CD4-positive, alpha-beta T cell treated with Interleukin-2 at 100 ng/mL for 4 hours (primary cell): Measurements from ENCODE around the gene SNRPA.
A peak's percentile ranks its signal among the peaks of the same experiment; 100 is the strongest.
"Not testable (repeated sequence)": the region's sequence is repeated elsewhere in the genome, so short reads cannot be mapped to it uniquely, and the experiment has no call there.

ENCODE experiments used
- DNase-seq: peaks from one replicate; pipeline ENCODE4 v3.0.0-alpha.2; 2020; ENCODE audit warnings: low spot score

The SNRPA gene

DNA sequence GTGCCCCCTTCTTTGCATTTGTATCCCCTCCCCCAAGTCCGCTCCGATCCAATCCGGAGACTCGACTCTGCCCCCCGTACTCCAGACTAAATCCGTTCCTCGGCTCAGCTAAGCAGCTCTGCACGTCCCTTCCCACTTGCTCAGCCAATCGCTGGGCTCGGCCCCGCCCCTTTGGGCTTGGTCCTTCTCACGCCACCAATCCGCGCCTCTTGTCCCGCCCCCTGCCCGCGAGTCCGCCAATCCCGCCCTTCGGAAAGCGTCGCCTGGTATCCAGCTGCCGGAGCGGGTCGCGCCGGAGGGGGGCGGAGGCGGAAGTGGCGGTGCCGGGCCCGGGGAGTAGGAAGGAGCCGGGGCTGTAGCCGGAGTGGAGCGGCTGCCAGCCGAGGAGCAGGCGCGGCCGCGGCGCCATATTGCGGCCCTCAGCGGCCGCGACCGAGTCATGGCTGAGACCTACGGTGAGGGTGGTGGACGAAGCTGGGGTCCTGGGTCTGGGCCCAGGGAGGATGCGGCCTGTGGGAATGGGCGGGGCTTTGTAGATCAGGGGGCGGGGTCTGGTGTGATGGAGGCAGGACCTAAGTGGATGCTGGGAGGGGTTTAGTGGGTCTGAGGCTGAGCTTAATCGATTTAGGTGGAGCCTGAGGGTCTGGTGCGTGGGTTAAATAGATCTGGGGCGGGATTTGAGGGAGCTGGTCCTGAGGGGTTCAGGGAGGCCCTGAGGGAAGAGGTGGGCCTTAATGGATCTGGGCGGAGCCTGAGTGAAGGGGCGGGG, 27.1 kb downstream of the SNRPA start, which contains the start of gene RAB4B:
TSS of gene RAB4B (plus strand) at position 311 of the 769 bp plus-strand sequence. CDS start at position 440, 129 bp downstream.
- peak; percentile 100 for DNase-seq

DNA sequence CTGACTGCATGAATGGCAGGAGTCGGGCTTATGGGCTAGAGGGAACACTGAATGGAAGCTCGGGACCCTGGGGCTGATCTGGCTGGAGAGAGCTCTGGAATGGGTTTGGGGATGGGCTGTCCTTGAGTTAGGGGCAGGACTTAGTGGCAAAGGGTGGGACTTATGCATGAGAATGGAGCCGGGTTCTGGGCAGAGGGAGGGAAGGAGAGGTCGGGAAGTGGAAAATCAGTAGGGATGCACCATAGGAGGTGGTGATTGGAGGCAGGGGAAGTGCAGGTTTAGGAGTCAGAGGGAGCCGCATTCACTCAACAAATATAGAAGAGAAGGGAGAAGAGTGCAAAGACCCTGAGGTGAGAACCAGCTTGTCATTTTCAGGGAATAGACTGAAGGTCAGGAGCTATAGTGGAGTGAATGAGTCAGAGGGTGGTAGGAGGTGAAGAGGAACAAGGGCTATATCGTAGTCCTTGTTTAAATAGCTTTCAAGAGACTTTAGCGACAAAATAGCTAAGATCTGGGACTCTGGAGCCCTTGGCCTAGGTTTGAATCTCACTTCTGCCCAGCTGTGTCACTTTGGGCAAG, 27.8 kb downstream of the SNRPA start:
- DNase-seq, result no peak

DNA sequence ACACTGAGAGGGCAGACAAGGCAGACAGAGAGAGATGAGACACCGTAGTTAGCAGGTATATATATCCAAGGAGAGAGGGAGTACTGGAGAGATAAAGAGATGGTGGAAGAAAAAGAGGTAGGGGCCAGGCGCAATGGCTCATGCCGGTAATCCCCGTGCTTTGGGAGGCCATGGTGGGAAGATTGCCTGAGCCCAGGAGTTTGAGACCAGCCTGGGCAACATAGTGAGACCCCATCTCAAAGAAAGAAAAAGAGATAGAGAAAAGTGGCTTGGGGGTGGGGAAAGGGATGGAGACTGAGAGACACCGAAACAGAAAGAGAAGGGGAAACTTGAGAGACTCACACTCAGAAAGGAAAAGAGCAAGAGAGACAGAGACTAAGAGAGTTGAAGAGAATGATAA, 29.6 kb downstream of the SNRPA start:
- DNase-seq, result no peak

DNA sequence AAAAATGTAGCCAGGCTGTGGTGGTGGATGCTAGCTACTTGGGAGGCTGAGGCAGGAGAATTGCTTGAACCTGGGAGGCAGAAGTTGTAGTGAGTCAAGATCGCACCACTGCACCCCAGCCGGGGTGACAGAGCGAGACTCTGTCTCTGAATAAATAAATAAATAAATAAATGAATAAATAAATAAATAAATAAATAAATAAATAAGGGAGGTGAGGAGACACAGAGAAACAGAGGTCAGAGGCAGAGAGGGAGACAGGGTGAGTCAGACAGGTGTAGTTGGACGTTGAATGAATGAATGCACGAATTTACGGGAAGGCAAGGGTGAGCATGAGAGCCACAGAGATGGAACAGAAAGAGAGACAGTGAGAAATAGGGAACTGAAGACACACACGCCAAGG, 30.1 kb downstream of the SNRPA start:
- DNase-seq, result no peak

DNA sequence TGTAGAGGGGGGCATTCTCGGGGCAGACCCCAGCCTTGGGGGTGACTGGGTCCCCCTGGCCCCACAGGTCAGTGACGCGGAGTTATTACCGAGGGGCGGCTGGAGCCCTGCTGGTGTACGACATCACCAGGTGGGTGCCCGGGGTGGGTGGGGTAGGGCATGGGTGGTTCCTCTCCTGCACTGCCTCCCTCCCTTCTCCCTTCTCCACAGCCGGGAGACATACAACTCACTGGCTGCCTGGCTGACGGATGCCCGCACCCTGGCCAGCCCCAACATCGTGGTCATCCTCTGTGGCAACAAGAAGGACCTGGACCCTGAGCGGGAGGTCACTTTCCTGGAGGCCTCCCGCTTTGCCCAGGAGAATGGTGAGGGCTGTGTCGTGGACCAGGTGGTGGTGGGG, 32.7 kb downstream of the SNRPA start:
- DNase-seq, result no peak

- DNase-seq, result not testable (repeated sequence)
Measured at GRCh38 chr19:40784146-40784545, 33.1 kb downstream of the SNRPA start.

DNA sequence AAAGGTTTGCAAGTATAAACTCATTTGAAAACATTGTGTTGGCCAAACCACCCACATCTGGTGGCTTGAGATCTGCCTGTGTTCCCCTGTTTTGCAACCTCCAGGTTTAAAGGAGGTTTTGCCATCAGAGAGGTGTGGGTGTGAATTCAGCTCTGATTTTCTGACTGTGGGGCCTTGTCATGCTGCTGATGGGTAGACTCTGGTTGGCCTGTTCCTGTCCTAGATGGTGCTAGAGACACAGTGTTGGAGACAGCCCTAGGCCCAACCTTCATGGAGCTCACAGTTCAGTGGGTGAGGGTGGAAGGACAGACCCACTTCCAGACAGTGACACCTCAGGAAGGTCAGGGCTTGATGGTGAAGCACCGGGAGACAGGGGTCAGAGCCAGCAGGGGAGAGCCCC, 34.5 kb downstream of the SNRPA start:
- no peak for DNase-seq

GRCh38 chr19:40786060-40787037, 35.3 kb downstream of the SNRPA start:
- DNase-seq, result no peak

DNA sequence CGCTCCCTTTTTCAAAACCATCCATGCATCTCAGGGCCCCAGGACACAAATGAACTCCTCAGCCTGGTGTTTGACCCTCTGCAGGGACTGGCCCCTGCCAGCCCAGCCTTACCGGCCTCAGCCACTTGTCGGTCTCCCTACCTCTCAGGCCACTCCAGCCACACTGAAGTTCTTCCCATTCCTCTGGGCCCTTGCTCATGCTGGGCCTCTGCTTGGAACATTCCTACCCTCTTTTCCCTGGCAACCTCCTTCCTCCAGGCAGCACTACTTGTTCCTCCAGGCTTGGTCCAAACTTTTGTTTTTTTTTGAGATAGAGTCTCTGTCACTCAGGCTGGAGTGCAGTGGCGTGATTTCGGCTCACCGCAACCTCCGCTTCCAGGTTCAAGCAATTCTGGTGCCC, 40.3 kb downstream of the SNRPA start:
- no peak for DNase-seq

- DNase-seq, result no peak
Measured at GRCh38 chr19:40791996-40792395, 41.0 kb downstream of the SNRPA start.

- DNase-seq, result no peak
Measured at GRCh38 chr19:40797166-40797962, 46.4 kb downstream of the SNRPA start.

- DNase-seq, result peak; percentile 73
Measured at GRCh38 chr19:40797963-40798682, 47.1 kb downstream of the SNRPA start.

DNA sequence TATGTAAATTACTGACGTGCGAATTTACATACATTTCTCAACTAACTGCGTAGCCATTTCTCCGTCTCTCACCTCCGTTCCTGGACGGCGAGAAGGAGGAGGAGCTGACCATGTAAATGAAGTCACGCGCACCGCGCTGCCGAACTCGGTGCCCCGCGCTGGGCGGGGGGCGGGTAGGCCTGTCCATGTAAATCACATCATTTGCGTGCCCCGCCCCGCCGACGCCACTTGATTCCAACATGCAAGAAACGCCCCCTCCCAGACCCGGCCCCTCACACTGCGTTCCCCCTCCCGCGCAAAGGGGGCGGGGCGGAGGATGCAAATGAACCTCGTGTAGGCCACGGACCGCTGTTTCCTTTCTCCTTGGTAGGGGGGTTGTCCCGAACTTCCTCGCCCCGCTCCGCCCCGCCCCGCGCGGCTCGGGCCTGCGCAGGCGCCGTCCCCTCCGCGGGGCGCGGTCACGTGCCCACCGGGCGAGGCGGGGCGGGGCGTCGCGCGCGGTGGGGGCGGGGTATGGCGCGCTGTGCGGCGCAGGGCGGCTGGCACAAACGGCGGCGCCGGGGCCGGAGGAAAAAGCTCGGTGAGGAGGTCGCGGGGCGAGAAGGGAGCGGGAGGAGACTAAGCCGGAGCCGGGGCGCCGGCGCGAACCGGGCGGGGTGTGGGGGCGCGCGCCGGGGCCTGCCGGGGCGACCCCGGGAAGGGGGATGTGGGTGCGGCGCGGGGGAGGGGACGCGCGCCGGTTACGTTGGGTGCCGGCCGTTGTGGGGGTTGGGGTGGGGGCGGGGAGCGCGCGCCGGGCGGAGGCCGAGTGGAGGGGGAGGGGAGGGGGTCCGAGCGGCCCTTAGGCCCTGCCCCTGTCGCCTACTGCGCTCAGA, 47.9 kb downstream of the SNRPA start, which contains the start of gene EGLN2:
TSS of gene EGLN2 (plus strand) at position 509 of the 875 bp plus-strand sequence. CDS start 1,382 bp downstream, outside the sequence.
- peak; percentile 100 for DNase-seq

- no peak for DNase-seq
Measured at GRCh38 chr19:40799558-40800338, 48.7 kb downstream of the SNRPA start.

GRCh38 chr19:40800339-40800996, 49.5 kb downstream of the SNRPA start:
- DNase-seq, result no peak

DNA sequence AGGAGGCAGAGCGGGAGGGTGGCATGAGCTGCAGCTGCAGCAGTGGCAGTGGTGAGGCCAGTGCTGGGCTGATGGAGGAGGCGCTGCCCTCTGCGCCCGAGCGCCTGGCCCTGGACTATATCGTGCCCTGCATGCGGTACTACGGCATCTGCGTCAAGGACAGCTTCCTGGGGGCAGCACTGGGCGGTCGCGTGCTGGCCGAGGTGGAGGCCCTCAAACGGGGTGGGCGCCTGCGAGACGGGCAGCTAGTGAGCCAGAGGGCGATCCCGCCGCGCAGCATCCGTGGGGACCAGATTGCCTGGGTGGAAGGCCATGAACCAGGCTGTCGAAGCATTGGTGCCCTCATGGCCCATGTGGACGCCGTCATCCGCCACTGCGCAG, 50.0 kb downstream of the SNRPA start:
- DNase-seq, result no peak

DNA sequence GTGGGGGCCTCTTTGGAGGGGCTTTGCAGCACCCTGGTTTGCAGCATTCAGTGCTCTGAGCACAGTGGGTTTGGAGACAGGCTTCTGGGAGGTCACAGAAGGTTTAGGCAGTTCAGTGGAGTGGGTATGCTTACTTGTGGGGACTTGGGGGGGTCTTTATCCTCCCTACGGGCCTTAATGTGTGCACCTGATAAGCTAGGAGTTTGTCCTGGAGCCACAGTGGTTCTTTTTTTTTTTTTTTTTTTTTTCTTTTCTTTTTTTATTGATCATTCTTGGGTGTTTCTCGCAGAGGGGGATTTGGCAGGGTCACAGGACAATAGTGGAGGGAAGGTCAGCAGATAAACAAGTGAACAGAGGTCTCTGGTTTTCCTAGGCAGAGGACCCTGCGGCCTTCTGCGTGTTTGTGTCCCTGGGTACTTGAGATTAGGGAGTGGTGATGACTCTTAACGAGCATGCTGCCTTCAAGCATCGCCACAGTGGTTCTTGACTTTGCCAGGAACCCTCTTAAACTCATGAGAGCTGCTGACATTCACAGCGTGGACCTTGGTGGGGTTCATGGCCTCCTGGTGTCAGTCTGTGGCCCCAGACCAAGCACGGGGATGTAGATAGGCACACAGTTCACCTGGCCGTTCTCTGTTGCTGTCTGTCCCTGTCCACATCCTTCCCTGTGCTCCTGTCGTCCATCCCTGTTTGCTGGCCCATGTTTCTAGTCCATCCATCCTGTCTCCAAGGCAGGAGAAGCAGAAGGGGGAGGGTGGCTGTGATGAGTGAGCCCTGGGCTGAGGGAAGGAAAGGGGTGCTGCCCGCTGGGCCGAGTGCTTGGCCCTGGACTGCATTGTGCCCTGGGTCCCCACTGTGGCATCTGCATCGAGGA, 50.7 kb downstream of the SNRPA start:
- DNase-seq, result no peak
